GM18502 (cell line): ENCODE measurements around the gene EFCAB6.
"Not testable (repeated sequence)": the region's sequence is repeated elsewhere in the genome, so short reads cannot be mapped to it uniquely, and the experiment has no call there.

ENCODE experiments used
- ATAC-seq: cut with Tn5 transposase; IDR thresholded peaks from one replicate; pipeline ENCODE4 v1.9.1; 2021; ENCODE audit warnings: mild to moderate bottlenecking; ENCODE audit not compliant: unreplicated experiment, poor library complexity

Gene EFCAB6

DNA sequence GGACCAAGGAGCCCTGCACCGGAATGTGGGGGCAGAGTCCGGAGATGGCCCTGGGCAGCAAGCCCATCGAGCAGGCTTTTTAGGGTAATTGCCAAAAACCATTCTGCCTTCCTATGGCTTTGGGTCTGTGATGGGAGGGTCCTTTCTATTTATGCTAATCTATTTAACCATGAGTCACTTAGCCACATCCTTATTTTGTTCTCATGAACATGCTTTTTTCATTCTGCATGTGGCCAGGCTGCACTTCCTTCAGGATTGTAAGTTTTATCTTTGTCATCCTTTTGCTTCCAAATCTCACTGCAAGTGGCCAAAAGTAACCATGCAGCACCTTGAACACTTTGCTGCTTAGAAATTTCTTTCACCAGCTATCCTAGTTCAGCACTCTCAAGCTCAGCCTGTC is 88.3 kb downstream of the EFCAB6 start:
- ATAC-seq: no peak

DNA sequence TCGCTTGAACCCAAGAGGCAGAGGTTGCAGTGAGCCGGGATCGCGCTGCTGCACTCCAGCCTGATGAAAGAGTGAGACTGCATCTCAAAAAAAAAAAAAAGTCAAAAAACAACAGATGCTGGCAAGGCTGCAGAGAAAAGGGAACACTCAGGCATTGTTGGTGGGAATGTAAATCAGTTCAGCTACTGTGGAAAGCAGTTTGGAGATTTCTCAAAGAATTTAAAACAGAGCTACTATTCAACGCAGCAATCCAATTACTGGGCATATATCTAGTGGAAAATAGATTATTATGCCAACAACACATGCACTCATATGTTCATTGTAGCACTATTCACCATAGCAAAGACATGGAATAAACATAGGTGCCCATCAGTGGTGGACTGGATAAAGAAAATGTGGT is 89.7 kb downstream of the EFCAB6 start:
- ATAC-seq: no peak

DNA sequence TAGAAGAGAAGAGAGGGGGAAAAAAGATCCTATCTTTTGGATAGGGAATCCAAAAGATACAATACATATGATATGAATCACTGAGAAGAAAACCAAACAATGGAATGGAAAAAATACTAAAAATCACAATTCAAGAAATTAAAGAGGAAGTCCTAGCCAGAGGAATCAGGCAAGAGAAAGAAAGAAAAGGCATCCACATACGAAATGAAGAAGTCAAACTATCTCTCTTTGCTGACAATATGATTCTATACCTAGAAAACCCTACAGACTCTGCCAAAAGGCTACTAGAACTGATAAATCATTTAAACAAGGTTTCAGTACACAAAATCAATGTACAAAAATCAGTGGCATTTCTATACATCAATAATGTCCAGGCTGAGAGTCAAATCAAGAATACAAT is 91.4 kb downstream of the EFCAB6 start:
- ATAC-seq: no peak

DNA sequence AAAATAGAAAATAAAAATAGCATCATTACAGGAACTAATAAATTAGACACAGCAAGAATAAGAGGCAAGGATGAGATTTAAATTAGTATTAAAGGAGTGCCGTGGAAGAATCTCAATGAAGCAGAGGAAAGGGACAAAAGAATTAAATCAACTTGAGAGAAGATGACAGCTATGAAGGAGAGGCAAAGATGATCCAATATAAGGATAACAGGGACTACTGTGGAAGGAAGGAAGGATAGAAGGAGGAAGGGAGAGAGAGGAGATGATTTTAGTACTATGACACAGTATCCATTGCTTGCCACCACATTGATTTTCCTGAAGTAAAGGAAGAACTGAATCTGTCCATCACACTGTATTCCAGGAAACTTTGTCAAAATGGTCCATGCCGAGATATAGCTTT is 98.0 kb downstream of the EFCAB6 start:
- no peak for ATAC-seq

DNA sequence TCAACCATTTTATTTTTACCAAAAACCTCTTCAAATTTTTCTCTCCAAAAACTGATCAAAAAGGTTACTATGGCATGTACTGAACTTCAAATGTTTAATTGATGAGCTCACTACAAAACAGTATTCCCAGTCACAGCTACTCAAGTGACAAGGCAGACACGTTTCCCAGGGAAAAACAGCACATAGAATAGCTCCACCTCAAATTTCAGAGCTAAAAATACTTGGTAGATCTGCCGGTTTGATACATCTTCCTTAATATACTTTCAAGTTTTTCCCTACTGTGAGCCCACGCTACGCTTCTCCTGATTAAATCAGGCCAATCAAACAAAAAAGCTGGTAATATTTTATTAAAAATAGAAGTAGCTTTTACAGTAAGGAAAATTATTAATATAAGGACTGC is 100.4 kb downstream of the EFCAB6 start:
- no peak for ATAC-seq

DNA sequence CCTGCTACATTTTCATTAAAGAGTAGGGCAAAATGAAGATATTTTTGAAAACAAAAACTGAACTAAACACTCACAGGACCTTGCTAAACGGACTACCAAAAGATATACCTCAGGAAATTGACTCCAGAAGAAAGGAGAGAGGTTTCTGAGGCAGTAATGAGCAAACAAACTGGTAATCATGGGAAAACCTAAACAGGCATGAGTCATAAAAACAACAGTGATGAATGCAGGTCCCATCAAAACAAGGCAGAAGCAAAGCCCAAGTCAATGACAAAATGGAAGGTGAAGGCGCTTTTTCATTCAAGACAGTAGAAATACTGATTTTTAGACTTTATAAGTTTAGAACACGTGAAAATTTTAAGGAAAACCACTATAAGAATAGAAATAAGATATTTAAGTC is 104.5 kb downstream of the EFCAB6 start:
- no peak for ATAC-seq

DNA sequence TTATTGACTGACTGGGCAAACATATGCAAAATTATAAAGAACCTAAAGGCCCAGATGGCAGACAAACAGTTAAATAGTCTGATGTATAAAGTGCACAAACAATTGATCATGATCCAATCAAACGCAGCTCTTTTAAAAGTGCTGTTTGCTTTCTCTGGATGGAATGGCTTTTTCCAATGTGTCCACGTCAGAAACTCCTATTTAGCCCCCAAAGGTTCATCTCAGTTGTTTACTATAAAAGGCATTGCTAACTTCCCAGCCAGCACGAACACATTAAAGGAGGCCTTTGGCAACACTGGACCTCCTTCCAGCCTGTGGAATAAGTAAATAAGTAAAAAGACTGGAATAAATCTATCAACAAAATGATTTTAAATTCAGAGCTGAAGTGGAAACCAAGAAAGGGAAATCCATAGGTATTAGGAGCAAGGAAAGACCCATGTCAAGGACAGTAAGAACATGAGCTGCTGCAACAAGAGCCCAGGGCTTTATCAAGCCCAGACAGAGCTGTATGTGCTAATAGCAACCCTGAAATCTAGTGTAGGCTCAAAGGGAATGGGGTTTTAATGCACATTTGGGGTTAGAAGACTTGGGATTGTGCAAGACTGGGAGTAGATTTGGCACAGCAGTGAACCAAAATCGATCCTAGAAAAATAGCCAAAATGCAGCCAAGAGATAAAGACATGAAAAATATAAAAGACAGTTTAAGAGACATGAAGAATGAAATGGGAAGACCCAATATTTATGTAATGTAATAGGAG is 105.4 kb downstream of the EFCAB6 start:
- no peak for ATAC-seq

DNA sequence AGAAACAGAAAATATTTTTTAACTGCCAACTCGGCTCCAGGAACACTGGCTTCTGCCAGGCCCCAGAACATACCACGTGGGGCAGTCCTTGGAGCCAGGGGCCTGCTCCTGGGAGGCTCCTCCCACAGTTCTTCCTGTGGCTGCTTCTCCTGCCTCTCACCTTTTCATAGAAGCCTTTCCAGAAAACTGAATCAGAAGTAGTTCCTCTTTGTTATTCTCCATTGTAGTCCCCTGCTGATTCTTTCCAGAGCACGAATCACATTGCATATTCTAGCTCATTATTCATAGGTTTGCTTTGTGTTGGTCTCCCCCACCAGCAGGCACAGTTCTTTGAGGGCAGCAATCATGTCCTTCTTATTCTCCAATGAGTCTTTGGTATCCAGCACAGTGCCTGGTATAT is 106.0 kb downstream of the EFCAB6 start:
- no peak for ATAC-seq

DNA sequence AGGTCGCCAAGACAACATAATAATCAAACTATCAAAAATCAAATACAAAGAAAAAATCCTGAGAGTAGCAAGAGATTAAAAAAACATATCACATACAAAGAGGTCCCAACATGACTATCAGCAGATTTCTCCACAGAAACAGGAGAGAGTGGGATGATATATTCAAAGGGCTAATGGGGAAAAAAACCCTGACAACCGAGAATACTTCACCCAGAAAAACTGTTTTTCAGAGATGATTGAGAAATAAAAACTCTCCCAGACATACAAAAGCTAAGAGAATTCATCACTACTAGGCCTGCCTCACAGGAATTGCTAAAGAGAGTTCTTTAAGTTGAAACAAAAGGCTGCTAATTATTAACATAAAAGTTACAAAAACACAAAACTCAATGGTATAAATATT is 108.1 kb downstream of the EFCAB6 start:
- no peak for ATAC-seq

DNA sequence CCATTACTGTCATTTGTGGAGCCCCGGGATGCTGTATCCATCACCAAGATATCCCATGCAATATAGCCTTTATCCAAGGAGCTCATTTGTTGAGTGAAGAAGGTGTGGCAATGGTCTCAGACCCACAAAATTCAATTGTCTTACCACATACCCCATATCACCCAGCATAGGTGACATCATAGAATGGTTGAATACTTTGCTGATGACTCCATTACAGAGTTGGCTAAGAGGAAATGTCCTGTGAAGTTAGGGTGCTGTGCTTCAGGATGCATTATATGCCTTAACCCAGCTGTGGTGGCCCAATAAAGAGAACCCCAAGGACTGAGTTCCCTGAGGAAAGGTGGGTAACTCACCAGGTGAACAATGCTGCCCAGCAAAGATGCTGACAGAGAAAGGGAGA is 113.7 kb downstream of the EFCAB6 start:
- no peak for ATAC-seq

DNA sequence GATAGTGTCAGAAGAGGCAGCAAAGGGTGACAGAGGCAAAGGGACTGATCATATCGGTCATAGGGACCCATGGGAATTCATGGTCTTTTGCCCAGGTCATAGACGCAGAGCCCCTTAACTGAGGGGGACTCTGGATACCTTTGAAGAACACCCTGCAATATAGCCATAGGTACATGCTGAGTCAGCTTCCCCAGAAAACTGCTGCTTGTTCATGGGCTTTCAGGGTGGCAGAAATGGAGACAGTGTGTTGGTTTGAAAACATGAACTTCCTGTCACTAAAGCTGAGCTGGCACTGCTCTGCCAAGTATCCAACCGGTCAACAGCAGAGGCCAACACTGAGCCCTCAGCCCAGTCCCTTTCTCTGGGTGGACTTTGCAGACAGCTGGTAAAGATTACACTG is 114.2 kb downstream of the EFCAB6 start:
- no peak for ATAC-seq

DNA sequence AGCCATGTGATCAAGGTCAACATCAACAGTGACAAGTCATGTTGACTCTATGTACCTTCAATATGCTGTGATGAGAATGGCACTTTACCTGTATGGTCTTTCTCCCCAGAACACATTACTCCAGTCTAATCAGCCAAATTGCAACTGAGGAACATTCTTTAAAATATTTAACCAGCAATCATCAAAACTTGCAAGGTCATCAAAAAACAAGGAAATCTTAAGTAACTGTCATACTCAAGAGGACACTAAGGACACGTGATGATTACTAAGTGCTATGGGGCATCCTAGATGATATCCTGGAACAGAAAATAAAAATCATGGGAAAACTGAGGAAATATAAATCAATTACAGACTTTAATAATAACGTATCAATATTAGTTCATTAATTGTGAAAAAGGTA is 118.9 kb downstream of the EFCAB6 start:
- no peak for ATAC-seq

DNA sequence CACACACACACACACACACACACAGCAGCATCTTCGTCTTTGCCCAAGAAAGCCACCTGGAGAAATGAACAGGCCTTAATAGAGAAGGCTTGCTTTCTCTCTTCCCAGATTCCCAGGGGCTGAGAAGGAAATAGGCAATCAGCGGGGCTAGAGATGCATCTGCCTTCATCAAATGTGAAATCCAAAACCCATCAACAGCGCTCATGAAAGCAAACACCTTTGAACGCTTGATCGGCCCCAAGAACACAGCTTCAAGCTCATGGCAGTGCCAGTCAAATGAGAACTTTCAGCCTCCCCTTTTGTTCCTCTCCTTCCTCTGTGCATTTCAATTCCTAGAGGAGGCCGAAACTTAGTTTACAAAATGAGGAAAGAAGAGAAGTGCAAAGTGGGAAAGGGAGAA is 122.7 kb downstream of the EFCAB6 start:
- ATAC-seq: no peak

DNA sequence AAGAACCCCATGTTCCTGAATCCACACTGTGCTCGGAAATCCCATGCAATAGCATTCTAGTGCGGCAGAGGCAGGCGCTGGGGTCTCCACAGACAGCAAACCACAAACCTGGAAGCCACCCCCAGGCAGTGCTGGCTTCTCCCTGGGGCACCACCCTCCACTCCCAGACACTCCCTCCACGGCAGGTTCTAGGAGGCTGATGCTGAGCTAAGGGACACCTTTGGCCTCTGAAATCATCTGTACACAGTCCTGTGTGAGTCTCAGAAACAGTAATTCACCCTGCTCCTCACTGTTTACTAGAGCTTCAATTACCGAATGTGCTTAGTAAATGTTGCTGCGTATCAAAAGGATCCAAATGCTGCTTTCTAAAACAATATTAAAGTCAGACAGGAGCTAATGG is 129.3 kb downstream of the EFCAB6 start:
- no peak for ATAC-seq

DNA sequence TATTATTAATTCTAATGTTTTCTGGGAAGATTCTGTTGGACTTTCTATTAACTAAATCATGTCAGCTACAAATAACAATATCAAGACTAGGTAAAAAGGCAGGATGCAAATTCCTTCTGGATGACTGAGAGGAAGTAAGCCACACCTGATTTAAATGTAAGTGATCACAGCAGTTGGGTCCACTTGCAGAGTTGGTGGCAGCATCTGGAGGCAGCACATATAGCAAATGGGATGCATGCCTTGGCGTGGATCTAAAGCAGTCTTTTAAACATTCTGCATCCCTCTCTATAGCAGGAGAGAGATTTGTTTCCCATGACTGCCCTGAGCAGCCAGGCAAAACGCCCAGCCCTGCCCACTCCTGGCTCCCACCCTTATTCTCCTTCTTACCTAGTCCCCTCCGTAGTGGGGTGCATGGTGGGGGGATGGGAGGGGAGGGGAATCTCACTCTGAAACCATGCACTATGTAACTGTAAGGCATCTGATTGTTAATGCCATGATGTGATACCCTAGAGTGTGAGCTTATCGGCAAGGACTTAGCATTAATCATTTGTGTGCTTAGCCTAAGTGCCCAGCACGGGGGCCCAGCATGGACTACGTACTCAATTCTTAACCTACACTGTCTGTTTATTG is 130.3 kb downstream of the EFCAB6 start:
- no peak for ATAC-seq

DNA sequence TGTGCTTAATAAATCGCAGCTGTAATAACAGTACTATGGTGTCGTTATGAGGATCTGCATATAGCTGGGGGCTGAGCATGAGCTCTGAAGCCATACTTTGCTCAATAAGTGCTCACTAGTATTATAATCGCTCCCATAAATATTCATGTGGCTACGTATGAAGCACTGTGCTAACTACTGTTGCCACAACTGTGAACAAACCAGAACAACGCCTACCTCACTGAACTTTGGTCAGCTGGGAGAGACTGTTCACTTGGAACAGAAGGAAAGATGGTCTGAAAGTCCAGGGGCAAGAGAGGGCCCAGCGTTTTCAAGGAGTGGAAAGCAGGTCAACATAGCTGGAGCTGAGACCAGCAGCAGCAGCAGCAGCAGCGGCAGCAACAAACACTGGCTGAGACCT is 141.6 kb downstream of the EFCAB6 start:
- ATAC-seq: no peak

DNA sequence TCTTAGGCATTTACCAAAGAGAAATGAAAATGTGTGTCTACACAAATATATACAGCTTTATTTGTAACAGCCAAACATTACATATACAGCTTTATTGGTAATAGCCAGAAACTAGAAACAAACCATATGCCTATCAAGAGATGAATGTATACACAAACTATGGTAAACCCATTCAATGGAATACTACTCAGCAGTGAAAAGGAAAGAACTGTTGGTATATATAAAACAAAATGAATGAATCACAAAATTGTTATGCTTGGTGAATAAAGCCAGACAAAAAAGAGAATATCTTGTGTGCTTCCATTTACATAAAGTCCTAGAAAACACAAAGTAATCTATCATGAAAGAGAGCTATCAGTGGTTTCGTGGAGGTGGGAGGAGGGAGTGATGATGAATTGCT is 142.9 kb downstream of the EFCAB6 start:
- ATAC-seq: no peak

DNA sequence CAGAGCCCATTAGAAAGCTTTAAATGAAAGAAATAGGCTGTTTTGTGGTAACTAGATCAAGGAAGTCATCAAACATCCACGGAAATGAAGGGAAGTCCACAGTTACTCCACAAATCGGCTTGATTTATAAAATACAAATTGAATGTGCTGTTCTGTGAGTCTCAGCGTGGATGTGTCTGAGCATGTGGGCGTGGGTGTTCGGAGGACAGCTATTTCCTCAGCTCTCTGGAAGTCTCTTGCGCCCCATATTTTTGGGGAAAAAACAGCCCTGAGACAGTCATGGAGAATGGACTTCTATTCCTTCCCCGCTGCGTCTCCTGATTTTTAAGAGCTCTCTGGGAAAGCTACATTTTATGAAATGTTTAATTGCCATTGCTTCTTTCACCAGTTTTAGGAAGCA is 144.4 kb downstream of the EFCAB6 start:
- ATAC-seq: no peak

DNA sequence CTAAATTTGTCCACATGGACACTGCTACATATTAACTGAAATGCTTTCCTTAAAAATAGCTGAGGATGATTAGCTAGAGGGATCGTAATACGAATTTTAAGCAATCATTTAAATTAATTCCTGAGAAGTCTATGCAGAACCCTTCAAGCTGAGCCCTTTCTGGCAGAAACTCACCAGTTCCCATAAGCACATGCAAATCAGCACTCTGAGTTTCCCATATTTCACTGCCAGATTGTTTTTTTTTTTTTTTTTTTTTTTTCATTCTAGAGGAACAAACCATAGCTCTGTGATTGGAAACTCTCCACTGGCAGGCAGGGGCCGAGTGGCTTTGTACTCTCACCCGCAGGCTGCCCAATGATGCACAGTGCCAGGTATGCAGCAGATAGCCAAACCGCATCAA is 145.6 kb downstream of the EFCAB6 start:
- no peak for ATAC-seq

DNA sequence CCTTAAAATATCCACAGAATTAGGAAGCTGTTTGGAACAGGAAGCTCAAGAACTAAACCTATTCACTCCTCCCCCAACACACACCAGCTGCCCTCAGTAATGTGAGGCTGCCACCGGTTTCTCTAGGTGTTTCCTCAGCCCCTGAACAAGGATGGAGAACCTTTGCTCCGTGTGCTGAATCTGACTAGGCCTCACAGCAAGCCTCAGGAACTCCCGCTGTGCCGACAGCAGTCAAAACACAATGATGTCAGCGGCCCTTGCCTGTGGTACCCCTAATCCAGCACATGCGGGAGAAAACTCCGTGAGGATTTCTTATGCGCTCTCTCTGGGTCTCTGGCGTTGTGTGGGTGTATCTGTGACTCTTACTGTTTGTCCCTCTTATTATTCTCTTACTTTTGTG is 153.3 kb downstream of the EFCAB6 start:
- ATAC-seq: no peak

DNA sequence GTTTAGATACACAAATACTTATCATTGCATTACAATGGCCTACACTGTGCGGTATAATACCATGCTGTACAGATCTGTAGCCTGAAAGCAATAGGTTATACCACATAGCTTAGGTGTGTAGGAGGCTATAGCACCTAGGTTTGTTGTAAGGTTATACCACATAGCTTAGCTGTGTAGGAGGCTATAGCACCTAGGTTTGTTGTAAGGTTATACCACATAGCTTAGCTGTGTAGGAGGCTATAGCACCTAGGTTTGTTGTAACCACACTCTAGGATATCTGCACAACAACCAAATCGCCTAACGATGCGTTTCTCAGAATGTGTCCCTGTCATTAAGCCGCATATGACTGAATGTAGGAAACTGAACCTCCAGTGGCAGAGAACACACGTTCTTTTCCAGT is 155.5 kb downstream of the EFCAB6 start:
- ATAC-seq: not testable (repeated sequence)

DNA sequence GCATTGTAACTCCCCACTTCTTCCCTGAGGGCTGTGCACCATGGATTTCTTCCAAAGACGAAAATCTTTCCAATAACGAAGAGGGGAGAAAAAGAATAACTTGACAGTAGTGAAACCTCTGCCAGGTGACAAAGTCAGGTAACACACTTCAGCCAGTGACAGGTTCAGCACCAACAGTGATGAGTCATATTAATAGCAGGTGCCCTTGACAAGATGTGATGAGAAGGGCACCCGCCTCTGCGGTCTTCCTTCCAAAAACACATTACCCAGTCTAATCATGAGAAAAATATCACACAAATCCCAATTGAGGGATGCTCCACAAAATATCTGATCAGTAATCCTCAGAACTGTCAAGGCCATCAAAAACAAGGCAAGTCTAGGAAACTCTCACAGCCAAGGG is 157.8 kb downstream of the EFCAB6 start:
- no peak for ATAC-seq
